AML-193 (cell line): ENCODE measurements around the gene KCNH2.
"Not testable (repeated sequence)": the region's sequence is repeated elsewhere in the genome, so short reads cannot be mapped to it uniquely, and the experiment has no call there.

ENCODE experiments used
- DNase-seq, 2 experiments: peaks; one replicate each; lab custom pipeline; 2025; lab: John Stamatoyannopoulos, UW

KCNH2 gene

DNA sequence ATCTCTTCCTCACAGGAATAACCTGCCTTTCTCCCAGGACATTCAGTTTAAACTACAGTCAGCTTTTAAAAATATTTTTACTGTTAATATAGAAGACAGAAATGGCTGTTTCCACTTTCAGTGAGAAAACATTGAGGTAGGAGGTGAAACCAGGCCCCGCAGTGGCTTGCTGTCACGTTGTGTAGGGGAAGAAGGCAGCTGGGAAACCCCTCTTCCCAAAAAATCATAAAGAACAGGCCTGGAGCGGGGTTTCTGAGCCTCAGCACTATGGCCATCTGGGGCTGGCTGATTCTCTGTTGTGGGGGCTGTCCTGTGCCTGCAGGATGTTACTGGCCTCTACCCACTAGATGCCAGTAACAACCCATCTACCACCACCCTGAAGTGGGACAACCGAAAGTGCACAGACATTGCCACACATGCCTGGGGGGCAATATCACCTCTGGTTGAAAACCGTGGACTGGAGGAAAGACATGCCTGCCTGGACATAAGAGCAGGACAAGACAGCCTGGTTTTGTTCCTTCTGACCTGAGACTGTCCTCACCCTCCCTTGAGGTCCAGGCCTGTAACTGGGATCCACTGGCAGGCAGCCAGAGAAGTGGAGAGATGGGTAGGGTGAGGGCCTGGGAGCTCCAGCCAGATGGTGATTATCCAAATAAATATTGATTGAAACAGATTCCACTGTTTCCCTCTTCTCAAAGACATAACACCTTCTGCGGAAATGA is 43.9 kb downstream of the KCNH2 start:
- DNase-seq = no peak

DNA sequence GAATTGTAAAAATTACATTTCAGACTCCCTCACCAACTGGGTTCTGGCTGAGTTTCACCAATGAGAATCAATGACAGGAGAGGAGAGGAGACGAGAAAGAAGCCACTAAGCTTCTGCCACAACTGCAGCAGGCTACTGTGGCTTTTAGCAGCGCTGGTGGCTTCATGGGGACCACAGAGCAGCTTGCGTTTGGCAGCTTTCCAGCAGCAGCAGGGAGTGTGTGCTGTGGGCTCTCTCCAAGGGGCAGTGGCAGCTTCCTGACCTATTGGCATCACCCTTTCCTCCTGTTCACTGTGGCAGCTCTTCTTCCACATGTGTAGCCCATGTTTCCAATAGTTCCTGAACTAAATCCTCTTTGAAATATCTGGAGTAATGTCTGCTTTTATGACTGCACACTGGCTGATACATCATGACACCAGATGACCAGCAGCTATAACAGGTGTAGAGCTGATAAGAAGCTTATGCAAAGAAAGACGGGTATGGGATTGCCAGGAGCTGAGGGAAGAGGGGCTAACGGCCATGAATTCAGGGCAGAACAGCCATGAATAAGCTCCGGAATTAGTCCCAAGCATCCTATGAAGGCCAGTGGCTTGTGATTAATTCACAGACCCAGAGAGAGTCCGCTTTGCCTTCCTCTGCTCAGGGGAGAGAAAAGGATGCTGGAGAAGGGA is 46.8 kb downstream of the KCNH2 start:
- DNase-seq = no peak

DNA sequence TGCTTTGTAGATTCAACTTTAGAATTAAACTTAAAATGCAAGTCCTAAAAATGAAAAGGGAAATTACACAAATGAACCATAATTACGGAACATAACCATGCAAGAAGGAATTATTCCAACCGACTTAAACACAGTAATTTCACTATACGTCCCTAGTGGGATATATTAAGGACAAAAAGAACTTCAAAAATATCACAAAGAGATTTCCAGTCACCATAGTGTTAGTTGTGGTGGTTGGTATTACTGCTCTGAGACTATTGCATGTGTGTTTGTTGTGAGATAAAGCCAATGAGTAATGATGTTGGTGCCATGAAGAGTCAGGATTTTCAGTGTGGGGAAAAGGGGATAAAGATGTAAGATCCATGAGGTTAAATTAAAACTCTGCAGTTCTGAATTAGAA is 49.6 kb downstream of the KCNH2 start:
- DNase-seq = no peak

DNA sequence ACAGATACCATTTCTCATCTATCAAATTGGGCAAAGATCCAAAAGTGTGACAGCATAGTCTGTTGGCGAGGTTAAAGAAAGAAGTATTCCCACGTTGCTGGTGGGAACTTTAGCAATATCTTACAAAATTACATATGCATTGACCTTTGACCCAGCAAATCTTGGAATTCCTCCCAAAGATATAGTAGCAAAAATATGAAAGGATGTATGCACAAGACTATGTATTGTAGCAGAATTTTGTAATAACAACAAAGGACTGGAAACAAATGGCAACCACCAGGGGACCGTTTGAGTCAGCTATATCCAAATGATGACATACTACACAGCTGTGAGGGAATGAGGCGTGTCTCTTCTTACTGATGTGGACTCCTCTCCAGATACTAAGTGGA is 50.2 kb downstream of the KCNH2 start:
- DNase-seq = no peak

DNA sequence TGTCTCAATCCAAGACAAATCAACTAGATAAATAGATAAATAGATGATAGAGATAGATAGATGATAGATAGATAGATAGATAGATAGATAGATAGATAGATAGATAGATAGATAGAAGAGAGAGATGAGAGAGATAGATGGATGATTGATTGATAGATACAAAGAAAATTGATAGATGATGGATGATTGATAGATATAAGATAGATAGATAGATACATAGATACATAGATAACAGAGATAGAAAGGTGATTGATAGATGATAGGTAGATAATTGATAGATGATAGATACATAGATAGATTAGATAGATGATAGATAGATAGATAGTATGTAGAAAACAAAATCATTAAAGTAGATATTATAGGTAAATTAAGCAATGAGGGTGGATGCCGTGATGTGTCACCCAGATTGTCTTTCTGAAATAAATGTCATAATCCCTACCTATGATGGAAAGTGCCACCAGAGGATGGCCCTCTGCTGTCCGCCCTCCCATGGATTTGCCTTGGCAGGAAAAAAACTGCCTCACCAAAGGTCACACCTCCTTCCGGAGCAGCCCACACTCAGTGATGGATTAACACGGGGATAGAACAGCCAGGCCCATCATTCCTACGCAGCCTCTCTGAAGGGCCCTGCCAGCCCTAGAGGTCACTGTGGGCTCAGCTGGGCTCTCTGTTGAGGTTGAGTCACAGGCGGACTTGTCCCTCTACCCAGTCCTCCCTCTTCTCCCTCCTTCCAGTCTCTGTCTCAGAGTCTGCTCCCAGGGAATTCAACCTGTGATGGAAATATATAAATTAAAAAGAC is 50.8 kb downstream of the KCNH2 start:
- no peak for DNase-seq

DNA sequence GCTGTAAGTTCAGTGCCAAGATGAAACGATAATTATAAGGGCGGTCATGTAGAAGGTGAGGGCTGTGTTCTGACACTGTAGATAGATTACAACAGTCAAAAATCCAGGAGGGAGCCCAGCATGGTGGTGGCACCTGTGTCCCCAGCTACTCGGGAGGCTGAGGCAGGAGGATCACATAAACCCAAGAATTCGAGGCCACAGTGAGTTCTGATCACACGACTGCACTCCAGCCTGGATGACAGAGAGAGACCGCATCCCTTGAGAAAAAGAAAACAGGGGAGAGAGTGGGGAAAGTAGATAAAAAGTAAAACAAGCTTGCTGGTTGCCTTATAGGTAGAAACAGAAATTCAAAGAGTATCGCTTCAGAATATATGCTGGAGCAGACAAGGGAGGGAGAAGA is 52.1 kb downstream of the KCNH2 start:
- no peak for DNase-seq

DNA sequence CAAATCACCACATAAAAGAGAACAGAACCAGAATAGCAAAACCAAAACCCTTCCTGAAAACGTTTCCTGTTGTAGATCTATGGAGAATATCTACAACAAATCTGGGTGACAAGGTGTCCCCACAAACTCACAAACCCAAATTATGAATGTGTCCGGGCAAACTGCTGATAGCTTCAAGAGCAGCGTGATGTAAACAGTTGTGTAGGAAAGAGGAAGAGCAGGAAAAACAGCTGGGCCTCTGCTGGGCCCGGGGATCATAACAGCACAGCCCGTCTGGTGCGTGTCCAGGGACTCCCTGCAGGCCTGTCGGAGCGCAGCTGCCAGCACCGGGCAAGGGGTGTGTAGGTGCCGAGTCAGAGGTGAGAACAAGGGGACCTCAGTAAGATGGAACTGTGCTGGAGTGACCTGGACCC is 53.7 kb downstream of the KCNH2 start:
- no peak for DNase-seq

DNA sequence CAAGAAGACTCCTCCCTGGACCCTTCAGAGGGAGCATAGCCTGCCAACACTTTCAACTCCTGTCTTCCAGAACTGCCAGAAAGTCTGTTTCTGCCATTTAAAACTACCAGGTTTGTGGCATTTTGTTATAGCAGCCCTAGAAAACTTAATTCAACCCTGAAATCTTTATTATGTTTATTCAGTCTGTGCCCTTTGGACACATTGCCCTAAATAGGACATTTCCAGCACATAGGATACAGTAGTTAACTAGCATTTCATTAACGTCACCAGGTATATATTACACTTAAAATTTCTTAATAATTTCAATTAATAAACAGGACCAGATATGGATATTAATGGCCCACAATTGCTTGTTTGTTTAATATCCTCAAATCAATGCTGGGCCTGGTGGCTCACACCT is 54.3 kb downstream of the KCNH2 start:
- DNase-seq = no peak

DNA sequence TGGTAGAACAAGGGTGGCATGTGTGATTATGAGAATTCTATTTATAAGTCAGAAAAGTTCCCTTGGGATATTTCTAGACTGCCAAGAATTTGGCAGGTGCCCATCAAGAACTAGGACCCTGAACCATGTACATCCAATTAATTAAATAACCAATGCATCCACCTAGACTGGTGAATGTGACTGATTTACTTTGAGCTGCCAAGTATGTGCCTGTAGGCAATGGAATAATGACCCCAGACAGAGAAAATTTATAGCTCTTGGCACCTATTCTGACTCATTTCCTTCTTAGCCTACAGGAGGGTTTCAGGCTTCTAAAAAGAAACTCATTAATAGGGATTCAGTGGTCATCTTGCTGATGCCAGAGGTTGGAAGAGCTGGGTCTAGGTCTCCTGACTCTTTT is 54.9 kb downstream of the KCNH2 start:
- no peak for DNase-seq

DNA sequence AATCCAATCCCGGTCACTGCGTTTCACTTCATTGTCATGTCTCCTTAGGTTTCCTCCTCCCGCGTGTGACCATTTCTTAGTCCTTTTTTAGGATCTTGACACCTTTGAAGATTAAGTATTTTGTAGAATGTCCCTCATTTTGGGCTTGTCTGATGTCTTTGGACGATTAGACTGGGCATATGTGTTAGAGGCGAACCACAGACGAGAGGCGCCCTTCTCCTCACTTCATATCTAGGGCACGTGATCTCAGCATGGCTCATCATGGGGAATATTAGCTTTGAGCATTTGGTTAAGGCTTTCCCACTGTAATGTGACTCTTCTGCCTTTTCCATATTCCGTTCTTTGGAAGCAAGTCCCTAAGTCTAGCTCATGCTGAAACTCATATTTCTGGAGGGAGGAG is 59.0 kb downstream of the KCNH2 start:
- DNase-seq = no peak

DNA sequence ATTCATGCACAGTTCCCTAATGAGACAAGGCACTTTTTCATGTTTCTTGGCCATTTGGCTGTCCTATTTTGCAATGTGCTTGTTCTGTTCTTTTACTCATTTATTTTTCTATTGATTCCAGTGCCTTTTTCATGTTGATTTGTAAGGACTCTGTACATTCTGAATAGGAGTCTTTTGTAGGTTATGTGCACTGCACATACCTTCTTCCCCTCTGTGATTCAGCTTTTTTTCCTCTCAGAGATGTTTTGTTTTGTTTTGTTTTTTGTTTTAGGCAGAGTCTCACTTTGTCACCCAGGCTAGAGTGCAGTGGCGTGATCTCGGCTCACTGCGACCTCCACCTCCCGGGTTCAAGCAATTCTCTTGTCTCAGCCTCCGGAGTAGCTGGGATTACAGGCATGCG is 59.7 kb downstream of the KCNH2 start:
- no peak for DNase-seq

DNA sequence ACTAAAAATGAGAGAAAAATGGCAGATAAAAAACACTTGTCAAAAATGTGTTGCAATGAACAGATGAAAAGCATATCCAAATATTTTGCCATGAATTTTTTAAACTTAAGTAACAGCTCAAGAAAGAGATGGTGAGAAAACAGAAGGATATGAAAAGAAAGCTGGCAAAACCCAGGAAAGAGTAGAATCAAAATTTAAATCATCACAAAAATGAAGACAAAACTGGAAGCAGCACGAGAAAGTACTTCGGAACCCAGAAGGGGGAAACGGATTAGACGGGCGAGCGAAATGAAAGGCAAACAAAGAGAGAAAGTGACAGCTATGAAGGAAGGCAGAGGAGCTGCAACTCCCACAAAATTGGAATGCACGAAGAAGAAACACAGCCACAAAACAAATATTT is 60.2 kb downstream of the KCNH2 start:
- DNase-seq = no peak

DNA sequence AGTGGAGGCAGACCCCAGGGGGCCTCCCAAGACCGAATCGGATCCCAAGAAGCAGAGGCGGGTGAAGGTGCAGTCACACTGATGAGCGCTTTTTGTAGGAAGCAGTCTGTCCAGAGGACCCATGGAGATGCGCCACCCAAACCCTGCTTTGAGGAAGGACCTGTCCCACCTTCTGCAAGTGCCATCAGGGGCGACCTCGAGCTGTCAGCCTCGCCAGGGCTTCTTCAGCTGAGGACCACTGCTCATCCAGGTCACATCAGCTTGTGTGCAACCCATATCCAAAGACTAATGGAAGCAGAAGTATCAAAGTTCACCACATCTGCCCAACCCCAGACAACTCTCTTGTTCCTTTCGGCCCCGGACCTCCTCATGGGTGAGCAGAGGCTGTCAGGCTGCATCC is 61.5 kb downstream of the KCNH2 start:
- no peak for DNase-seq

DNA sequence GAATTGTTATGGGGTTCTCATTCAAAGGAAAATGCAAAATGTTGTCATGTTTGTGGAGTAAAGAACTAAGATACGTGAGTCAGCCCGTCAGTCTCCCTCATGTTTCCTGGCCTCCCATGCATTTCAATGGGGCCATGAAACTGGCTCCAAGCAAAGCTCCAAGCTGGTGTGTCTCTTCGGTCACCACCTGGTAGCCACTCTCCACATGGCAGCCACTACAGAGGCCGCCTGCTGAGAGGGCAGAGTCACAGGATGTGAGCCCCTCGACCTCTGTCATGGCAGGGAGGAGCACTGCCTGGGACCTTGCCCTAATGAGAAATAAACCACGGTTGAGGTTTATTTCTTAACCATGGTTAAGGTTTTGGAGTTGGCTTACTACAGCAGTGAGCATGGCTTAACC is 63.2 kb downstream of the KCNH2 start:
- no peak for DNase-seq

DNA sequence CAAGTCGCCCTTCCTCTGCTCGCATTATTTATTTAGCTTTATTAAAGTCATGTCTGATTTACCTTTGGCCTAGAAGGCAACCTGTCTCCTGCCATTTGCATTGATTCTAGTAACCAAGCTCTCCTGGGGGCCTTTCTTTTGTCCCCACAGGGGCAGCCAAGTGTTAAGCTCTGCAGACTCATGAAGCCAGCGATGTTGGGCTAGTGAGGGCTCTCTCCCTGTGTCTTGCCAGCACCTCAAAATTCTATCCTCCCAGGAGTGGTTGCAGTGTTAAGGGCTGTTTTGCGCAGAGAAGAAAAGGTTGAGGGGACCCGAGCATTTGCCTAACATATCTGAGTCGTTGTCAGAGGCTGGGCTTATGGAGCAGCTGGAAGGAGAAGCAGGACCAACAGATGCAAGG is 63.9 kb downstream of the KCNH2 start:
- DNase-seq = no peak

DNA sequence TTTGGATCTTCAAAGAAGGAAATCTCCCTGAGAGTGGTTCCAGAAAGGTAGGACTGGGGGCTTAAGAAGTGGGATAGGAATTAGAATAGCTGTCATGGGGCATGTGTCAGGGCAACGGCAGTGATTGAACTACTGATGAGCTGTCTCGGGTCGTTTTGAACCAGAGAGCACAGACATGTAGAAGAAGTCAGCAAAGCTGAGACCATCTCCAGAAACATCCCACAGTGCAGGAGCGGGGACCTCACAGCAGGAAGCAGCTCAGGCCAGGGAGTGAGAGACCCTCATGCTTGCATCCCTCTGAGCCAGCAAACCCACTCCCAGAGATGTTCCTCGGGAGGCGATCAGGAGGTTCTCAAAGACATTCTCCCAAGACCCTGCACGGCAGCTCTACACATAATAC is 65.7 kb downstream of the KCNH2 start:
- DNase-seq = no peak

DNA sequence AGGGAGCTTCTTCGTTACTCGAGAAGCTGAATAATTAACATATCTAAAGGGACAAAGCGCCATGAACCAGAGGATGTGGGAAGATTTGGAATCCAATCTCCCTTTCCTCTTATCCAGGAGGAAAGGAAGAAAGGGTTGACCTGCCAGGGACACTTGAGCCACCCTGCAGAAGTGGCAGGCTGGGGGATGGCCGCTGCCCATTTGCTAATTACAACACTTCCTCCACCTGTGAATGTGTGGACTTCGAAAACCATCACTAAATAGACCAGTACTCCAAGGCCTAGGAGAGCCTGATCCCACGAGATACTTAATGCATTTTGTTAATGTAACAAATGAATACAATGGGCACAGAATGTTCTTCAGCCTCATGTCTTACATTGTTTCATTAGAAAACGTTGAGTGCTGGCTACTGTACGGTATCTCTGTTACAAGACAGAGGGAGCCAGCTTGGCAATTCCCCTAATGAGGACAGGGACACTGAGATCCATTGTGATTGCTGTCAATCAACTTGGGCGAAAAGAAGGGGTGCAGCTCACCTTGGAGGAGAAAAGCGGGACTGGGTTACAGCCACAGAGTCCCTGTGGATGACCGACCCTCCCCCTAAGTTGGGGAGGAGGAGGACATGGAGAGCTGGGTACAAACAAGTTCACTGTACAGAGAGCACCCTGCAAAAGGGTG is 66.4 kb downstream of the KCNH2 start:
- no peak for DNase-seq

DNA sequence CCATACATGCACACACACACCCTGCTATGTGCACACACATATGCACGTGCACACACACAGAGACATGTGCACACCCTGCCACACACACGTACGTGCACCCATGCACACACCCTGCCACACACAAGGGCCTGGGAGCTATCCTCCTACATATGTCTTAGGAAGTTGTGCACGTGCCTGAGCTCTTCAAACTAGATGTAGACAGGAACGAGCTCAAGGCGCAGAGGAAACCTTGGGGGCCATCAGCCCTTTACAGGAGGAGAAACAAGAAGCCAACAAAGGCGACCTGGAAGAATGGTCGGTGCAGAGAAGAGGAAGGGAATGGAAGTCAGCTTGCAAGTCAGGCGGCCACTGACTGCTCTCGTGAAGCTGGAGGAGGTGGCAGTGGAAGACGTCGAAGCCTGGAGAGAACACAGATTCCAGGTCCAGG is 67.1 kb downstream of the KCNH2 start:
- no peak for DNase-seq

DNA sequence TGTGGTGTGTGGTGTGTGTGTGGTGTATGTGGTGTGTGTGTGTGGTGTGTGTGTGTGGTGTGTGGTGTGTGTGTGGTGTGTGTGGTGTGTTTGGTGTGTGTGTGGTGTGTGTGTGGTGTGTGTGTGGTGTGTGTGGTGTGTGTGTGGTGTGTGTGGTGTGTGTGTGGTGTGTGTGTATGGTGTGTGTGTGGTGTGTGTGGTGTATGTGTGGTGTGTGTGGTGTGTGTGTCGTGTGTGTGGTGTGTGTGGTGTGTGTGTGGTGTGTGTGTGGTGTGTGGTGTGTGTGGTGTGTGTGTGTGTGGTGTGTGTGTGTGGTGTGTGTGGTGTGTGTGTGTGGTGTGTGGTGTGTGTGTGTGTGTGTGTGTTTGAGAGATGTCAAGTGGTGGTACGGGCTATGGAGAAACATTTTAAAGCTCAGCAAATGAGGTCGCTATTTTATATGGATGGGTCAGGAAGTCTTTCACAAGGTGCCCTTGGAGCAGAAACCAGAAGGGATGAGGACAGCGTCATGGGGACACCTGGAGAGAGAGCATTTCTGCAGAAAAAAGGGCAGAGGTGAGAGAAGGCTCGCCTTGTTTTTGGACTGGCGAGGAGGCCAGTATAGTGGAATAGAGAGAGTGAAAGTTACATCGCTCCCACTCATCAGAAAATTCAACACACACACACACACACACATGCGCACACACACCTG is 67.7 kb downstream of the KCNH2 start:
- DNase-seq = not testable (repeated sequence)

DNA sequence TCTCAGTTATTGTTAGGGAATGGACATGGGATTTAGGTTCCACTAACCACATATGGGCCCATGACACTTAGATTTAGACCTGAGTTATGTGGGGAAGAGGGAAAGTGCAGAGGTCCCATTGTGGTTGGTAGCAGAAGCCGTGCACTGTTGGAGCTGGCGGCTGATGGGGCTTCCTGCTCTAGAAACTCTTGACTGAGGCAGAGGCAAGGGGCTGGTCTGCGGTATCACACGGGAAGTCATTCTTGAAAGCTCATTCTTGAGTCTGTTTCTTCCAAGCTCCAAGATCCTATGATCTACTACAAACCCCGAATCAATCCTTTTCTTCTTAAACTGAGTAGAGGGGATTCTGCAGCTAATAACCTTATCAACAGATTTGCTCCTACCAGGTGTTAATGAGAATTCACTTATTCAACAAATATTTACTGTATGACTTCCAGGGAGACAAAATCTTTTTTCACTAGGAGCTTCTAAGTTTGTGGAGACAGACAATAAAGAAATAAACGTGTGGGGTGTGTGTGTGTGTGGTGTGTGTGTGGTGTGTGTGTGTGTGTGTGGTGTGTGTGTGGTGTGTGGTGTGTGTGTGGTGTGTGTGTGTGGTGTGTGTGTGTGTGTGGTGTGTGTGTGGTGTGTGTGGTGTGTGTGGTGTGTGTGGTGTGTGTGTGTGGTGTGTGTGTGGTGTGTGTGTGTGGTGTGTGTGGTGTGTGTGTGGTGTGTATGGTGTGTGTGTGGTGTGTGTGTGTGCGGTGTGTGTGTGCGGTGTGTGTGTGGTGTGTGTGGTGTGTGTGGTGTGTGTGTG is 68.7 kb downstream of the KCNH2 start:
- no peak for DNase-seq

DNA sequence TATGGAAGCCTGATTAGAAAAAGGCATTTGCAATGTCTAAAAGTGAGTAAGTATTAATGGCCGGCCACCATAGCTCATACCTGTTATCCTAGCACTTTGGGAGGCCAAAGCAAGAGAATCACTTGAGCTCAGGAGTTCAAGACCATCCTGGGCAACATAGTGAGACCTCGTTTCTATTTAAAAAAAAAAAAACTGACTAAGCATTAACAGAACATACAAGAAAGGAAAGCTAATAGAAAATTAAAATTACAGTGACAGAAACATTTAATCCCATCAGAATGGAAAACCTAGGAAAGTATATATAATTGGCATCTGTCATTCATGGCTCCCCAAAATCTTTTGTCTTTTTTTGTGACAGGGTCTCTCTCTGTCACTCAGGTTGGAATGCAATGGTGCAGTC is 69.9 kb downstream of the KCNH2 start:
- DNase-seq = no peak
